DOHH2 (cell line): Measurements from ENCODE around the gene GIGYF1.

Source experiments
- H3F3A ChIP-seq: fragments of 200-600 bp; sonication (generic), shearing (Covaris generic); 2 replicates; pipeline ENCODE4 v1.6.0; 2016; ENCODE audit warnings: antibody characterized with exemption, mild to moderate bottlenecking; ENCODE audit not compliant: control insufficient read depth, insufficient read depth
- H3K27ac ChIP-seq: fragments of 200-600 bp; sonication (generic); 2 replicates; pipeline ENCODE4 v1.5.1; 2014; ENCODE audit warnings: low read depth, mild to moderate bottlenecking, low read length, moderate library complexity
- H3K27me3 ChIP-seq: fragments of 200-600 bp; sonication (generic); 2 replicates; pipeline ENCODE4 v1.6.1; 2014; ENCODE audit warnings: mild to moderate bottlenecking, low read length, mixed read lengths; ENCODE audit not compliant: control insufficient read depth
- H3K36me3 ChIP-seq: fragments of 200-600 bp; sonication (generic); 2 replicates; pipeline ENCODE4 v1.6.1; 2014; ENCODE audit warnings: mild to moderate bottlenecking, low read length, moderate library complexity, mixed read lengths; ENCODE audit not compliant: control insufficient read depth
- H3K4me1 ChIP-seq: fragments of 200-600 bp; sonication (generic); 2 replicates; pipeline ENCODE4 v1.6.1; 2014; ENCODE audit warnings: mild to moderate bottlenecking, low read length, mixed read lengths; ENCODE audit not compliant: control insufficient read depth
- H3K4me2 ChIP-seq: fragments of 200-600 bp; sonication (generic); 2 replicates; pipeline ENCODE4 v1.6.0; 2014; ENCODE audit warnings: mild to moderate bottlenecking, low read length, moderate library complexity
- H3K4me3 ChIP-seq: fragments of 200-600 bp; sonication (generic); 2 replicates; pipeline ENCODE4 v1.5.1; 2014; ENCODE audit warnings: mild to moderate bottlenecking, low read length, mixed read lengths
- H3K79me2 ChIP-seq: fragments of 200-600 bp; sonication (generic); 2 replicates; pipeline ENCODE4 v1.6.1; 2014; ENCODE audit warnings: mild to moderate bottlenecking, low read length, mixed read lengths; ENCODE audit not compliant: control insufficient read depth
- H3K9me2 ChIP-seq: fragments of 200-600 bp; sonication (generic); replicated peaks from 2 replicates; pipeline ENCODE4 v1.6.1; 2014; ENCODE audit warnings: mild to moderate bottlenecking, low read length, mixed read lengths; ENCODE audit not compliant: control insufficient read depth
- H3K9me3 ChIP-seq: fragments of 200-600 bp; sonication (generic); 2 replicates; pipeline ENCODE4 v1.6.1; 2014; ENCODE audit warnings: antibody characterized with exemption, low read length, mixed read lengths; ENCODE audit not compliant: control insufficient read depth, insufficient read depth
- H4K20me1 ChIP-seq: fragments of 200-600 bp; sonication (generic); 2 replicates; pipeline ENCODE4 v1.6.0; 2014; ENCODE audit warnings: low read depth, mild to moderate bottlenecking, antibody characterized with exemption, low read length, moderate library complexity; ENCODE audit not compliant: control insufficient read depth, insufficient read depth
- CTCF ChIP-seq: fragments of 200-600 bp; sonication (generic); IDR thresholded peaks from one replicate; pipeline ENCODE4 v1.5.1; 2014; ENCODE audit warnings: antibody characterized with exemption, mild to moderate bottlenecking, low read depth, low read length; ENCODE audit not compliant: poor library complexity, severe bottlenecking
- EZH2phosphoT487 ChIP-seq: fragments of 200-600 bp; sonication (generic); IDR thresholded peaks from 2 replicates; pipeline ENCODE4 v1.6.1; 2017; ENCODE audit warnings: borderline replicate concordance, mild to moderate bottlenecking, antibody characterized with exemption, low read length, moderate library complexity, mixed read lengths

GIGYF1 gene

GRCh38 chr7:100655908-100656674 is 38.0 kb downstream of the GIGYF1 start, which contains the start of gene ACTL6B:
Gene ACTL6B (minus strand): TSS chr7:100656448. CDS start chr7:100656354, 94 bp downstream.
- Histone ChIP-seq H3K4me1 (no peaks in the 10 kb centered on the region), H3K9me3 (no peaks in the 10 kb centered on the region), H3K27me3 (peaks cover 13% of the 10 kb centered on the region; the same call in 1 of the 2 replicates), H3K9me2 (no peaks in the 10 kb centered on the region), H3K27ac (no peak within 1 kb of the TSS), H4K20me1 (no peaks in the 10 kb centered on the region), H3K4me2 (no peak within 1 kb of the TSS), H3K79me2 (no peaks in the 10 kb centered on the region), H3K36me3 (no peaks in the 10 kb centered on the region), H3F3A (peaks cover 2% of the 10 kb centered on the region; the same call in 1 of the 2 replicates), H3K4me3 (no peak within 1 kb of the TSS)
- TF ChIP-seq CTCF = no peak
- TF ChIP-seq EZH2phosphoT487 = no peak

- H3K27ac ChIP-seq = no peak overlapping the region
- no peaks in the 10 kb centered on the region for H3K9me2 ChIP-seq
- peaks cover 2% of the 10 kb centered on the region; the same call in 1 of the 2 replicates for H3F3A ChIP-seq
- TF ChIP-seq CTCF (no peak), EZH2phosphoT487 (no peak)
- no peaks in the 10 kb centered on the region for H4K20me1 ChIP-seq
- H3K4me1 ChIP-seq = no peaks in the 10 kb centered on the region
- H3K4me2 ChIP-seq = no peak overlapping the region
- H3K27me3 ChIP-seq = peaks cover 14% of the 10 kb centered on the region; the same call in 1 of the 2 replicates
- no peaks in the 10 kb centered on the region for H3K9me3 ChIP-seq
- H3K4me3 ChIP-seq = no peak overlapping the region
- H3K79me2 ChIP-seq = no peaks in the 10 kb centered on the region
- H3K36me3 ChIP-seq = no peaks in the 10 kb centered on the region
Measured at GRCh38 chr7:100654908-100655831, 38.9 kb downstream of the GIGYF1 start.

- H3K4me2 ChIP-seq = no peak overlapping the region
- H3K9me2 ChIP-seq = no peaks in the 10 kb centered on the region
- H3K27ac ChIP-seq = no peak overlapping the region
- no peaks in the 10 kb centered on the region for H3K4me1 ChIP-seq
- no peaks in the 10 kb centered on the region for H3K9me3 ChIP-seq
- H3K36me3 ChIP-seq = no peaks in the 10 kb centered on the region
- TF ChIP-seq CTCF = no peak
- TF ChIP-seq EZH2phosphoT487 = no peak
- peaks cover 9% of the 10 kb centered on the region; the same call in 1 of the 2 replicates for H3K27me3 ChIP-seq
- no peaks in the 10 kb centered on the region for H3K79me2 ChIP-seq
- H3K4me3 ChIP-seq = no peak overlapping the region
- H3F3A ChIP-seq = peaks cover 2% of the 10 kb centered on the region; the same call in 1 of the 2 replicates
- no peaks in the 10 kb centered on the region for H4K20me1 ChIP-seq
Measured at GRCh38 chr7:100649826-100650565, 44.1 kb downstream of the GIGYF1 start.
